HepG2 (cell line): ENCODE results near the gene MTA3. TPM values are rescaled to one million over a fixed set of nuclear protein-coding genes. Genes with fewer than 3 reads are reported as not detected.

Experiments
- GATAD2A ChIP-seq: IDR thresholded peaks from 2 replicates; pipeline ENCODE4 v1.6.1; 2016
- KDM6A ChIP-seq: IDR thresholded peaks from 2 replicates; pipeline ENCODE4 v1.6.1; 2016; ENCODE audit warnings: low read depth
- NFAT5 ChIP-seq: sonication (generic); formaldehyde crosslinking; IDR thresholded peaks from 2 replicates; pipeline ENCODE4 v1.4.0; 2020; ENCODE audit warnings: missing genetic modification reagents
- PAXIP1 ChIP-seq: sonication (generic); formaldehyde crosslinking; conservative IDR thresholded peaks from 2 replicates; pipeline ENCODE4 v1.4.0; 2020; ENCODE audit warnings: mild to moderate bottlenecking, missing genetic modification reagents, moderate library complexity
- SMYD3 ChIP-seq: sonication (generic); formaldehyde crosslinking; IDR thresholded peaks from 2 replicates; pipeline ENCODE4 v1.8.1; 2023; ENCODE audit warnings: mild to moderate bottlenecking, missing genetic modification reagents
- ZBTB25 ChIP-seq: IDR thresholded peaks from 2 replicates; pipeline ENCODE4 v1.6.1; 2018; ENCODE audit warnings: missing genetic modification reagents
- ZNF224 ChIP-seq: sonication (generic); formaldehyde crosslinking; IDR thresholded peaks from 2 replicates; pipeline ENCODE4 v1.5.0; 2020; ENCODE audit warnings: mild to moderate bottlenecking, missing genetic modification reagents
- ZNF724P ChIP-seq: sonication (generic); formaldehyde crosslinking; IDR thresholded peaks from 2 replicates; pipeline ENCODE4 v1.8.0; 2022; ENCODE audit warnings: missing genetic modification reagents, borderline replicate concordance
- polyA plus RNA-seq, 8 experiments: library from polyadenylated mRNA; depleted of rRNA in 3 of 8; stranded (reverse) in 7 of 8; unstranded in 1 of 8; fragments of >200 nt; fragmentation: Illumina TruSeq in 4 of 8; extraction: Trizol in 4 of 8; gene quantifications; 2 replicates each; pipeline versions ENCODE4 v1.2.1 to v1.2.3, GENCODE V29; 2011 to 2016; ENCODE audit warnings: low read depth in 4 of 8, missing spikeins in 1 of 8, mixed read lengths in 1 of 8; ENCODE audit not compliant: insufficient read depth in 1 of 8
- total RNA-seq, 5 experiments: library from RNA; depleted of rRNA; stranded (reverse); fragments of >200 nt; fragmentation: Illumina TruSeq; extraction: Trizol; gene quantifications; 2 replicates each; pipeline ENCODE4 v1.2.3, GENCODE V29; 2016; ENCODE audit warnings: low read depth in 1 of 5

MTA3 gene
- total and polyA plus RNA-seq, 2 of the 13 experiments (the other 11 are each of a cell fraction or from before 2014, with no cell fraction given) = 48.8 to 77.8 TPM

- peak; percentile 6; the same call in 1 of the 2 replicates for TF ChIP-seq ZBTB25 (CRISPR knock-in tag)
- TF ChIP-seq KDM6A (CRISPR knock-in tag) = 0 out of 2 replicates have a peak, but pooled peaks have one; percentile 10
- peak; percentile 5; the same call in 1 of the 2 replicates for TF ChIP-seq GATAD2A
- TF ChIP-seq ZNF724P (CRISPR knock-in tag) = 0 out of 2 replicates have a peak, but pooled peaks have one; percentile 26
- TF ChIP-seq NFAT5 = no peak
- TF ChIP-seq ZNF224 (CRISPR knock-in tag) = no peak
- TF ChIP-seq SMYD3 (CRISPR knock-in tag) = no peak
- peak; percentile 15; the same call in 1 of the 2 replicates for TF ChIP-seq PAXIP1 (CRISPR knock-in tag)
Observed at GRCh38 chr2:42567364-42567763, 1.1 kb upstream of the MTA3 start (continued).
